WTC11 (cell line): ENCODE measurements around the gene LRRC4. TPM values are rescaled to one million over a fixed set of nuclear protein-coding genes. Genes with fewer than 3 reads are reported as not detected.

Experiments
- ATAC-seq: fragments of 200-7000 bp; cut with Tn5 transposase; 2 replicates; pipeline ENCODE4 v1.10.0; 2021; ENCODE audit warnings: mild to moderate bottlenecking, moderate library complexity
- CTCF ChIA-PET: fragments of 300-600 bp; sonication (Branson Sonifier 250); formaldehyde crosslinking; loops from one replicate; lab custom pipeline; 2021; ENCODE audit warnings: antibody characterized with exemption; lab: Charles Lee
- POLR2A ChIA-PET: fragments of 350-600 bp; sonication (Branson Sonifier 250); formaldehyde crosslinking; loops from one replicate; lab custom pipeline; 2021; ENCODE audit warnings: antibody characterized with exemption; lab: Charles Lee
- DNase-seq: peaks from one replicate; pipeline ENCODE4 v3.0.0; 2021; ENCODE audit warnings: low spot score
- H3K27ac Mint-ChIP-seq: 2 replicates; pipeline ENCODE4 v1.8.0; 2021; ENCODE audit warnings: mixed read lengths
- H3K27me3 Mint-ChIP-seq: 2 replicates; pipeline ENCODE4 v1.8.0; 2021; ENCODE audit warnings: low read depth, mild to moderate bottlenecking, moderate library complexity, mixed read lengths
- H3K36me3 Mint-ChIP-seq: 2 replicates; pipeline ENCODE4 v1.8.0; 2021; ENCODE audit warnings: mixed read lengths
- H3K4me1 Mint-ChIP-seq: 2 replicates; pipeline ENCODE4 v1.8.0; 2022; ENCODE audit warnings: mixed read lengths
- H3K4me3 Mint-ChIP-seq: 2 replicates; pipeline ENCODE4 v1.8.0; 2021; ENCODE audit warnings: mild to moderate bottlenecking, moderate library complexity, mixed read lengths
- H3K9me3 Mint-ChIP-seq: 2 replicates; pipeline ENCODE4 v1.8.0; 2021; ENCODE audit warnings: mixed read lengths
- FOXK1 ChIP-seq: sonication (generic); formaldehyde crosslinking; IDR thresholded peaks from 2 replicates; pipeline ENCODE4 v1.8.0; 2022; ENCODE audit warnings: mild to moderate bottlenecking, moderate library complexity, missing genetic modification reagents
- IRF1 ChIP-seq: sonication (generic); formaldehyde crosslinking; IDR thresholded peaks from 2 replicates; pipeline ENCODE4 v1.8.0; 2023; ENCODE audit warnings: missing genetic modification reagents
- RELA ChIP-seq: sonication (generic); formaldehyde crosslinking; IDR thresholded peaks from 2 replicates; pipeline ENCODE4 v1.8.1; 2022; ENCODE audit warnings: missing genetic modification reagents, mild to moderate bottlenecking, borderline replicate concordance
- TEAD4 ChIP-seq: sonication (generic); formaldehyde crosslinking; IDR thresholded peaks from 2 replicates; pipeline ENCODE4 v1.8.0; 2022; ENCODE audit warnings: mild to moderate bottlenecking, missing genetic modification reagents
- ZNF396 ChIP-seq: fragments of 250-450 bp; sonication (Bioruptor Pico); IDR thresholded peaks from 2 replicates; pipeline ENCODE4 v1.8.0; 2021; ENCODE audit warnings: mild to moderate bottlenecking, moderate library complexity, borderline replicate concordance
- total RNA-seq: library from RNA; stranded (reverse); gene quantifications from 3 replicates; pipeline ENCODE4 v1.2.3, GENCODE V29; 2021

LRRC4 gene
- total RNA-seq, 1 experiment from 2014 or later: 14.9 TPM

GRCh38 chr7:127978421-127978820 is 52.8 kb downstream of the LRRC4 start:
- H3K4me3 Mint-ChIP-seq: no peak overlapping the region
- H3K27ac Mint-ChIP-seq: no peak overlapping the region
- CTCF ChIA-PET: no interaction called here
- TF ChIP-seq TEAD4 (no peak), IRF1 (CRISPR knock-in tag) (no peak), ZNF396 (CRISPR knock-in tag) (no peak), FOXK1 (CRISPR knock-in tag) (no peak), RELA (CRISPR knock-in tag) (no peak)
- TF ChIP-seq, all 79 proteins: peak for 0
- DNase-seq (no peak), ATAC-seq (no peak)
- Mint-ChIP-seq H3K4me1 (peaks cover 32% of the 10 kb centered on the region), H3K27me3 (no peaks in the 10 kb centered on the region), H3K36me3 (peaks cover 32% of the 10 kb centered on the region), H3K9me3 (peaks cover 25% of the 10 kb centered on the region)
- POLR2A ChIA-PET: no interaction called here

Other genes with a start within 250 kb of the LRRC4 start
- not detected in 3 replicates for gene LEP, start 209.8 kb upstream of the LRRC4 start, total RNA-seq